BJ (cell line): ENCODE measurements around the gene ODAD2. TPM values are rescaled to one million over a fixed set of nuclear protein-coding genes. Genes with fewer than 3 reads are reported as not detected.
"Not testable (repeated sequence)": the region's sequence is repeated elsewhere in the genome, so short reads cannot be mapped to it uniquely, and the experiment has no call there.

ENCODE experiments used
- CTCF ChIA-PET: fragments of 350-600 bp; formaldehyde crosslinking; extraction: SDS; loops from one replicate; lab custom pipeline; 2021; ENCODE audit warnings: antibody characterized with exemption, inconsistent platforms; lab: Yijun Ruan, JAX
- POLR2A ChIA-PET: fragments of 300-600 bp; sonication (Branson Sonifier 250); formaldehyde crosslinking; extraction: SDS; loops from one replicate; lab custom pipeline; 2021; ENCODE audit warnings: antibody characterized with exemption; lab: Charles Lee
- DNase-seq: peaks from one replicate; pipeline ENCODE4 v3.0.0-alpha.2; 2011; ENCODE audit warnings: low read depth
- H3K27me3 ChIP-seq: 2 replicates; pipeline ENCODE4 v1.6.0; 2011; ENCODE audit warnings: low read length; ENCODE audit not compliant: control insufficient read depth, insufficient read depth
- H3K36me3 ChIP-seq: 2 replicates; pipeline ENCODE4 v1.5.1; 2011; ENCODE audit warnings: low read length; ENCODE audit not compliant: control insufficient read depth, insufficient read depth
- H3K4me3 ChIP-seq: 2 replicates; pipeline ENCODE4 v1.5.1; 2011; ENCODE audit warnings: low read depth, mild to moderate bottlenecking, control low read depth, low read length
- CTCF ChIP-seq: IDR thresholded peaks from 2 replicates; pipeline ENCODE4 v1.5.1; 2011; ENCODE audit warnings: low read depth, mild to moderate bottlenecking, control low read depth, inconsistent platforms, low read length, moderate library complexity; ENCODE audit not compliant: insufficient read depth
- polyA plus RNA-seq: library from polyadenylated mRNA; depleted of rRNA; stranded (reverse); fragments of >200 nt; gene quantifications from 2 replicates; pipeline ENCODE4 v1.2.3, GENCODE V29; 2011

ODAD2 gene
- polyA plus RNA-seq, 1 experiment = 3.9 TPM

GRCh38 chr10:27959093-27959715, 39.7 kb downstream of the ODAD2 start:
- H3K36me3 ChIP-seq = no peaks in the 10 kb centered on the region
- no peak for DNase-seq
- no peak overlapping the region for H3K4me3 ChIP-seq
- TF ChIP-seq CTCF = no peak
- POLR2A ChIA-PET = no interaction called here
- H3K27me3 ChIP-seq = no peaks in the 10 kb centered on the region
- CTCF ChIA-PET = interaction anchor here (0.6 kb wide), 1 partner anchor 258 kb away, joined by 3 read pairs; no protein-coding TSS in a partner anchor

GRCh38 chr10:27958383-27958782, 40.5 kb downstream of the ODAD2 start:
- DNase-seq, H3K4me3 ChIP-seq, CTCF ChIA-PET, H3K36me3 ChIP-seq, POLR2A ChIA-PET, H3K27me3 ChIP-seq: not testable (repeated sequence)

- CTCF ChIA-PET = no interaction called here
- POLR2A ChIA-PET = no interaction called here
- Histone ChIP-seq H3K27me3 (no peaks in the 10 kb centered on the region), H3K36me3 (no peaks in the 10 kb centered on the region), H3K4me3 (no peak overlapping the region)
- TF ChIP-seq CTCF = no peak
- no peak for DNase-seq
Measured at GRCh38 chr10:27950242-27950564, 48.7 kb downstream of the ODAD2 start.

- CTCF ChIA-PET = no interaction called here
- Histone ChIP-seq H3K36me3 (no peaks in the 10 kb centered on the region), H3K4me3 (no peak overlapping the region), H3K27me3 (no peaks in the 10 kb centered on the region)
- POLR2A ChIA-PET = no interaction called here
- no peak for DNase-seq
- no peak for TF ChIP-seq CTCF
Measured at GRCh38 chr10:27949528-27950241, 49.2 kb downstream of the ODAD2 start.

GRCh38 chr10:27948186-27948585, 50.7 kb downstream of the ODAD2 start:
- CTCF ChIA-PET = interaction anchor here (1.2 kb wide), 1 partner anchor 43 kb away, joined by 3 read pairs; no protein-coding TSS in a partner anchor
- H3K27me3 ChIP-seq = no peaks in the 10 kb centered on the region
- POLR2A ChIA-PET = interaction anchor here (0.7 kb wide), 1 partner anchor 591 kb away, joined by 4 read pairs; no protein-coding TSS in a partner anchor
- TF ChIP-seq CTCF = no peak
- no peak overlapping the region for H3K4me3 ChIP-seq
- H3K36me3 ChIP-seq = no peaks in the 10 kb centered on the region
- DNase-seq = no peak
